Type B pancreatic cell (in vitro differentiated cells): ENCODE measurements around the gene MDC1. TPM values are rescaled to one million over a fixed set of nuclear protein-coding genes. Genes with fewer than 3 reads are reported as not detected.

ENCODE experiments used
- DNase-seq: peaks from one replicate; pipeline ENCODE4 v3.0.0; 2021; ENCODE audit warnings: mixed read lengths; ENCODE audit not compliant: unreplicated experiment; ENCODE audit errors: extremely low spot score
- H3K27ac Mint-ChIP-seq: 2 replicates; pipeline ENCODE4 v1.8.0; 2021; ENCODE audit warnings: mild to moderate bottlenecking, mixed read lengths
- H3K27me3 Mint-ChIP-seq: 2 replicates; pipeline ENCODE4 v1.8.0; 2021; ENCODE audit warnings: mixed read lengths
- H3K36me3 Mint-ChIP-seq: 2 replicates; pipeline ENCODE4 v1.8.0; 2021; ENCODE audit warnings: mixed read lengths
- H3K4me1 Mint-ChIP-seq: one replicate; pipeline ENCODE4 v1.8.0; 2021; ENCODE audit warnings: mixed read lengths; ENCODE audit not compliant: unreplicated experiment
- H3K4me3 Mint-ChIP-seq: 2 replicates; pipeline ENCODE4 v1.8.0; 2021; ENCODE audit warnings: mild to moderate bottlenecking, mixed read lengths
- H3K9me3 Mint-ChIP-seq: 2 replicates; pipeline ENCODE4 v1.8.0; 2021; ENCODE audit warnings: mixed read lengths
- CTCF ChIP-seq: fragments of 200-600 bp; sonication (generic); conservative IDR thresholded peaks from 2 replicates; pipeline ENCODE4 v1.5.0; 2021; ENCODE audit warnings: antibody characterized with exemption, mild to moderate bottlenecking
- total RNA-seq: library from RNA; stranded (reverse); gene quantifications from 2 replicates; pipeline ENCODE4 v1.2.1, GENCODE V29; 2021; ENCODE audit warnings: low replicate concordance

Gene MDC1
- total RNA-seq, 1 donor from 2014 or later = 71.3 TPM

GRCh38 chr6:30686009-30686907 is 30.8 kb downstream of the MDC1 start, which contains the start of gene PPP1R18:
PPP1R18 (minus strand) TSS chr6:30686645; CDS start chr6:30686018, 627 bp downstream.
- H3K4me1 Mint-ChIP-seq = peaks cover 64% of the 10 kb centered on the region
- peak within 1 kb of the TSS; percentile 99 for H3K4me3 Mint-ChIP-seq
- no peaks in the 10 kb centered on the region for H3K27me3 Mint-ChIP-seq
- DNase-seq = no peak
- peaks cover 8% of the 10 kb centered on the region for H3K36me3 Mint-ChIP-seq
- TF ChIP-seq CTCF = no peak
- peak within 1 kb of the TSS; percentile 86 for H3K27ac Mint-ChIP-seq
- no peaks in the 10 kb centered on the region for H3K9me3 Mint-ChIP-seq

- no peak for DNase-seq
- TF ChIP-seq CTCF = no peak
- Mint-ChIP-seq H3K4me1 (peaks cover 58% of the 10 kb centered on the region), H3K36me3 (peaks cover 11% of the 10 kb centered on the region), H3K9me3 (no peaks in the 10 kb centered on the region), H3K27ac (peak overlapping the region; percentile 39), H3K27me3 (no peaks in the 10 kb centered on the region), H3K4me3 (peak overlapping the region; percentile 99)
These were observed 31.7 kb downstream of the MDC1 start for GRCh38 chr6:30685157-30686008.

GRCh38 chr6:30684386-30685156 is 32.5 kb downstream of the MDC1 start:
- Mint-ChIP-seq H3K27me3 (no peaks in the 10 kb centered on the region), H3K36me3 (peaks cover 11% of the 10 kb centered on the region), H3K9me3 (no peaks in the 10 kb centered on the region), H3K27ac (peak overlapping the region; percentile 59), H3K4me1 (peaks cover 55% of the 10 kb centered on the region), H3K4me3 (peak overlapping the region; percentile 87)
- TF ChIP-seq CTCF = no peak
- no peak for DNase-seq

- H3K36me3 Mint-ChIP-seq = peaks cover 11% of the 10 kb centered on the region
- no peaks in the 10 kb centered on the region for H3K27me3 Mint-ChIP-seq
- H3K4me3 Mint-ChIP-seq = peak overlapping the region; percentile 87
- TF ChIP-seq CTCF = no peak
- peaks cover 59% of the 10 kb centered on the region for H3K4me1 Mint-ChIP-seq
- H3K27ac Mint-ChIP-seq = peak overlapping the region; percentile 59
- DNase-seq = no peak
- H3K9me3 Mint-ChIP-seq = no peaks in the 10 kb centered on the region
These were observed 33.1 kb downstream of the MDC1 start for GRCh38 chr6:30683980-30684338.
